H1 (cell line): ENCODE data around the gene CHD6. TPM values are rescaled to one million over a fixed set of nuclear protein-coding genes. Genes with fewer than 3 reads are reported as not detected.

ENCODE experiments used
- CTCF ChIA-PET: fragments of 300-600 bp; sonication (Branson Sonifier 250); formaldehyde crosslinking; loops from one replicate; lab custom pipeline; 2021; ENCODE audit not compliant: partially characterized antibody; lab: Charles Lee
- POLR2A ChIA-PET: fragments of 300-600 bp; sonication (Branson Sonifier 250); formaldehyde crosslinking; loops from one replicate; lab custom pipeline; 2021; ENCODE audit warnings: inconsistent platforms; ENCODE audit not compliant: partially characterized antibody; lab: Charles Lee
- DNase-seq, 2 experiments: peaks; one replicate each; pipeline versions ENCODE4 v3.0.0 to v3.0.0-alpha.2; 2010 to 2022; ENCODE audit warnings: low spot score in 2 of 2, low read depth in 1 of 2, mixed read lengths in 1 of 2
- FAIRE-seq: peaks from 2 replicates; lab custom pipeline; 2011; peaks lifted over from hg19 to GRCh38; lab: Jason Lieb, UNC
- H2AFZ ChIP-seq: 2 replicates; pipeline ENCODE4 v1.8.1; 2012; ENCODE audit warnings: low read length, inconsistent platforms
- H2AK5ac ChIP-seq: 2 replicates; pipeline ENCODE4 v1.6.1; 2013; ENCODE audit warnings: low read depth, low read length
- H2BK120ac ChIP-seq: replicated peaks from 2 replicates; pipeline ENCODE3; 2013; ENCODE audit warnings: low read depth, low read length, inconsistent platforms
- H2BK12ac ChIP-seq: 2 replicates; pipeline ENCODE4 v1.6.1; 2013; ENCODE audit warnings: low read depth, low read length
- H2BK15ac ChIP-seq: 2 replicates; pipeline ENCODE4 v1.6.1; 2013; ENCODE audit warnings: low read length
- H2BK20ac ChIP-seq: 2 replicates; pipeline ENCODE4 v1.6.1; 2013; ENCODE audit warnings: low read length
- H2BK5ac ChIP-seq: 2 replicates; pipeline ENCODE4 v1.6.1; 2013; ENCODE audit warnings: low read depth, low read length
- H3K14ac ChIP-seq: 2 replicates; pipeline ENCODE4 v1.6.1; 2013; ENCODE audit warnings: inconsistent platforms; ENCODE audit not compliant: insufficient read length
- H3K18ac ChIP-seq: 2 replicates; pipeline ENCODE4 v1.6.1; 2013; ENCODE audit warnings: low read length; ENCODE audit errors: extremely low read depth
- H3K23ac ChIP-seq: 2 replicates; pipeline ENCODE4 v1.6.1; 2013; ENCODE audit warnings: inconsistent platforms; ENCODE audit not compliant: insufficient read length
- H3K23me2 ChIP-seq: 2 replicates; pipeline ENCODE4 v1.6.1; 2013; ENCODE audit warnings: low read depth, low read length
- H3K27ac ChIP-seq: 2 replicates; pipeline ENCODE4 v1.6.1; 2011; ENCODE audit warnings: low read depth, low read length, inconsistent platforms
- H3K27me3 ChIP-seq, 4 experiments: replicated peaks in 1 of 4; 1 replicate in 1 of 4; 2 replicates in 3 of 4; pipeline versions ENCODE4 v1.6.1 to v1.8.1; 2011 to 2013; ENCODE audit warnings: low read length in 3 of 4, mild to moderate bottlenecking in 3 of 4, inconsistent platforms in 2 of 4, mixed read lengths in 2 of 4, moderate library complexity in 1 of 4; ENCODE audit not compliant: control insufficient read depth in 3 of 4, insufficient read depth in 3 of 4; ENCODE audit errors: extremely low read depth in 1 of 4
- H3K36me3 ChIP-seq, 4 experiments: 2 replicates each; pipeline versions ENCODE4 v1.6.1 to v1.8.1; 2011 to 2013; ENCODE audit warnings: mild to moderate bottlenecking in 4 of 4, low read length in 3 of 4, moderate library complexity in 2 of 4, control low read depth in 1 of 4, inconsistent platforms in 1 of 4; ENCODE audit not compliant: insufficient read depth in 4 of 4, control insufficient read depth in 2 of 4
- H3K4ac ChIP-seq: replicated peaks from 2 replicates; pipeline ENCODE3; 2013; ENCODE audit warnings: low read length, low read depth, mixed read lengths, inconsistent platforms; ENCODE audit not compliant: insufficient read length
- H3K4me1 ChIP-seq, 4 experiments: replicated peaks in 1 of 4; 1 replicate in 1 of 4; 2 replicates in 3 of 4; pipeline versions ENCODE4 v1.6.1 to v1.8.1; 2011 to 2013; ENCODE audit warnings: low read length in 3 of 4, inconsistent platforms in 2 of 4, mixed read lengths in 1 of 4; ENCODE audit not compliant: insufficient read depth in 4 of 4, control insufficient read depth in 3 of 4
- H3K4me2 ChIP-seq, 2 experiments: 2 replicates each; pipeline versions ENCODE4 v1.6.1 to v1.8.1; 2011 to 2013; ENCODE audit warnings: low read depth in 2 of 2, low read length in 2 of 2, control low read depth in 1 of 2, inconsistent platforms in 1 of 2, mild to moderate bottlenecking in 1 of 2; ENCODE audit not compliant: insufficient read depth in 1 of 2
- H3K4me3 ChIP-seq, 4 experiments: fragments of 200-600, 300-600 bp in 1 of 4; sonication (generic), shearing (Covaris generic), sonication (Bioruptor Twin) in 1 of 4; 2 replicates each; pipeline versions ENCODE4 v1.5.1 to v1.8.1; 2011 to 2016; ENCODE audit warnings: low read length in 4 of 4, low read depth in 3 of 4, control low read depth in 2 of 4, inconsistent platforms in 2 of 4, mild to moderate bottlenecking in 2 of 4, mixed read lengths in 1 of 4, moderate library complexity in 1 of 4; ENCODE audit not compliant: insufficient read depth in 2 of 4; ENCODE audit errors: extremely low read depth in 1 of 4
- H3K56ac ChIP-seq: replicated peaks from 2 replicates; pipeline ENCODE3; 2013; ENCODE audit warnings: low read depth, mild to moderate bottlenecking, mixed read lengths, low read length, inconsistent platforms; ENCODE audit not compliant: insufficient read length
- H3K79me1 ChIP-seq: 2 replicates; pipeline ENCODE4 v1.6.1; 2013; ENCODE audit warnings: low read depth, low read length, control low read depth
- H3K79me2 ChIP-seq, 2 experiments: 2 replicates each; pipeline versions ENCODE4 v1.6.1 to v1.8.1; 2012 to 2013; ENCODE audit warnings: low read length in 2 of 2, mild to moderate bottlenecking in 2 of 2, inconsistent platforms in 1 of 2; ENCODE audit not compliant: insufficient read depth in 2 of 2, control insufficient read depth in 1 of 2
- H3K9ac ChIP-seq, 4 experiments: replicated peaks in 1 of 4; 1 replicate in 1 of 4; 2 replicates in 3 of 4; pipeline versions ENCODE4 v1.6.1 to v1.8.1; 2011 to 2013; ENCODE audit warnings: low read depth in 3 of 4, low read length in 3 of 4, control low read depth in 2 of 4, mild to moderate bottlenecking in 2 of 4, moderate library complexity in 2 of 4, inconsistent platforms in 1 of 4; ENCODE audit errors: extremely low read depth in 1 of 4
- H3K9me3 ChIP-seq, 2 experiments: 2 replicates each; pipeline versions ENCODE4 v1.6.1 to v1.8.1; 2012 to 2013; ENCODE audit warnings: mild to moderate bottlenecking in 2 of 2, moderate library complexity in 2 of 2, control low read depth in 1 of 2, inconsistent platforms in 1 of 2, low read depth in 1 of 2, low read length in 1 of 2, mixed read lengths in 1 of 2; ENCODE audit not compliant: insufficient read depth in 2 of 2
- H4K20me1 ChIP-seq, 2 experiments: replicated peaks in 1 of 2; 2 replicates each; pipeline versions ENCODE3 to v1.8.1; 2011 to 2013; ENCODE audit warnings: inconsistent platforms in 2 of 2, low read length in 2 of 2, mild to moderate bottlenecking in 1 of 2; ENCODE audit not compliant: insufficient read depth in 2 of 2, control insufficient read depth in 1 of 2
- H4K5ac ChIP-seq: 2 replicates; pipeline ENCODE4 v1.6.1; 2013; ENCODE audit warnings: low read length, low read depth, mixed read lengths, inconsistent platforms; ENCODE audit not compliant: insufficient read length
- H4K8ac ChIP-seq: 2 replicates; pipeline ENCODE4 v1.8.0; 2013; ENCODE audit warnings: mild to moderate bottlenecking, moderate library complexity, low read length, inconsistent platforms; ENCODE audit not compliant: insufficient read depth; ENCODE audit errors: extremely low read depth
- H4K91ac ChIP-seq: replicated peaks from 2 replicates; pipeline ENCODE3; 2013; ENCODE audit warnings: low read length, mixed read lengths, inconsistent platforms; ENCODE audit not compliant: insufficient read length
- CBX8 ChIP-seq: fragments of 300-800, 300-1000 bp; sonication (generic); IDR thresholded peaks from 2 replicates; pipeline ENCODE4 v1.7.1; 2016; ENCODE audit warnings: low read depth, low read length, borderline replicate concordance
- GABPA ChIP-seq: IDR thresholded peaks from 2 replicates; pipeline ENCODE4 v1.6.1; 2011; ENCODE audit warnings: mild to moderate bottlenecking, low read length, moderate library complexity, borderline replicate concordance; ENCODE audit not compliant: insufficient read depth
- TAF1 ChIP-seq: IDR thresholded peaks from 2 replicates; pipeline ENCODE4 v1.6.1; 2011; ENCODE audit warnings: mild to moderate bottlenecking, low read depth, low read length
- WGBS, 2 experiments: shearing (Covaris generic) in 1 of 2; methylation state at CpG; one replicate each; pipeline versions ENCODE4 v1.1.6 to v1.1.7; 2013 to 2015; ENCODE audit warnings: low lambda C conversion rate in 2 of 2, mixed read lengths in 2 of 2, inconsistent platforms in 1 of 2, low coverage in 1 of 2, missing lambda C conversion rate in 1 of 2; ENCODE audit not compliant: insufficient replicate concordance in 2 of 2, insufficient coverage in 1 of 2, insufficient read length in 1 of 2; ENCODE audit errors: extremely low coverage in 1 of 2, missing lambda C conversion rate in 1 of 2; 5-methylcytosine and 5-hydroxymethylcytosine counted together
- polyA plus RNA-seq, 7 experiments: library from polyadenylated mRNA; depleted of rRNA in 3 of 7; stranded (reverse) in 5 of 7; unstranded in 2 of 7; fragments of >200 nt in 5 of 7; fragments of 200-250 nt in 2 of 7; gene quantifications; 1 replicate in 5 of 7; 2 replicates in 1 of 7; 4 replicates in 1 of 7; pipeline versions ENCODE4 v1.2.1 to v1.2.3, GENCODE V29; 2011 to 2013; ENCODE audit warnings: missing spikeins in 2 of 7, mixed read lengths in 2 of 7
- total RNA-seq: library from RNA; stranded (reverse); fragmentation: NEBNext Ultra II Directional; extraction: Animal tissue kit (Norgen Biotek cat#: 25700); gene quantifications from 2 replicates; pipeline ENCODE4 v1.2.1, GENCODE V29; 2021

CHD6 gene
- total and polyA plus RNA-seq, 2 of the 8 experiments (the other 6 are each of a cell fraction or from before 2014, with no cell fraction given): 11.1 to 62.9 TPM

- Histone ChIP-seq H3K14ac (no peak overlapping the region), H3K79me1 (peaks cover 6% of the 10 kb centered on the region; the same call in 1 of the 2 replicates), H3K9ac (no peak overlapping the region), H2AFZ (no peak overlapping the region), H3K79me2 (peaks cover 0 to 54% of the 10 kb centered on the region in 2 experiments; a peak in 2 of 4 replicates), H2AK5ac (no peak overlapping the region), H3K23me2 (no peaks in the 10 kb centered on the region), H4K20me1 (peaks cover 2 to 10% of the 10 kb centered on the region in 2 experiments), H3K27me3 (no peaks in the 10 kb centered on the region), H3K4me3 (no peak overlapping the region), H3K4me2 (no peak overlapping the region), H4K8ac (no peak overlapping the region), H3K4ac (no peak overlapping the region), H3K23ac (no peak overlapping the region), H4K91ac (no peak overlapping the region), H3K36me3 (peaks cover 0 to 13% (median 9%) of the 10 kb centered on the region in 4 experiments; a peak in 5 of 8 replicates), H3K56ac (no peak overlapping the region), H3K9me3 (no peaks in the 10 kb centered on the region), H2BK20ac (no peak overlapping the region), H2BK12ac (no peak overlapping the region), H3K27ac (no peak overlapping the region), H3K4me1 (no peaks in the 10 kb centered on the region), H2BK15ac (no peak overlapping the region), H2BK120ac (no peak overlapping the region), H4K5ac (no peak overlapping the region), H2BK5ac (no peak overlapping the region), H3K18ac (no peak overlapping the region)
- POLR2A ChIA-PET: no interaction called here
- no peak for FAIRE-seq
- WGBS, 2 experiments: 95% methylated on average over 1 of the region's 1 CpG; no CpG with 5 or more reads in 1 of the 2 experiments
- CTCF ChIA-PET: interaction anchor here (1.1 kb wide), 1 partner anchor 89 kb away, joined by 4 read pairs; no protein-coding TSS in a partner anchor
- no peak for TF ChIP-seq TAF1
- TF ChIP-seq CBX8: no peak
- no peak for TF ChIP-seq GABPA
- no peak for DNase-seq
Measured at GRCh38 chr20:41530923-41531322, 87.3 kb downstream of the CHD6 start.
